ENCODE measurements around the gene DRG1. TPM values are rescaled to one million over a fixed set of nuclear protein-coding genes. Genes with fewer than 3 reads are reported as not detected.

The DRG1 gene
- total and polyA plus RNA-seq, 2 experiments from 2014 or later: 55.0 to 100 TPM

DNA sequence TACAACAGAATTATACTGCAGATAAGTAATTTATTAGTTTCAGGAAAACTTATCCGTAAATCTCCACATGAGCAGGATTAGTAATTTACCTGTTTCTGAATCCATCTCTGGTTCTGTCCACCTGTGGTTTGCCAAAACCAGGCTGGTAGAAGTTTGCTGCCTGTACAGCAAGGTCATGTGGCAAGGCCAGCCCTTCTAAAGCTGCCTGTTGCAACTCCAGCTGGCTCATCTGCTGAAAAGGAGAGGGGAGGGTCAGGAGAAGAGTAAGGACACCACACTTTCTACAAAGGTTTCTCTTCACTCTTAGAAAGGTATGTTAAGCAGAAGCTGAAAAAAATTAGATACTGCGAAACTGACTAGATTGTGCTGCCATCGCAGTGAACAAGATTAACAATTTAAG lies 47.9 kb downstream of the DRG1 start:
- H3K4me3 ChIP-seq: no peak overlapping the region
- no peak for DNase-seq (ENCODE audit: low read depth in 1 of 2, low spot score in 1 of 2)
- peaks cover 61% of the 10 kb centered on the region for H3K4me1 ChIP-seq (ENCODE audit: low read depth)
- H3K9me3 ChIP-seq (ENCODE audit: low read depth): no peaks in the 10 kb centered on the region
- peaks cover 14% of the 10 kb centered on the region for H3K36me3 ChIP-seq
- H3K27ac ChIP-seq: peak overlapping the region; percentile 89
- TF ChIP-seq, protein P1, sequence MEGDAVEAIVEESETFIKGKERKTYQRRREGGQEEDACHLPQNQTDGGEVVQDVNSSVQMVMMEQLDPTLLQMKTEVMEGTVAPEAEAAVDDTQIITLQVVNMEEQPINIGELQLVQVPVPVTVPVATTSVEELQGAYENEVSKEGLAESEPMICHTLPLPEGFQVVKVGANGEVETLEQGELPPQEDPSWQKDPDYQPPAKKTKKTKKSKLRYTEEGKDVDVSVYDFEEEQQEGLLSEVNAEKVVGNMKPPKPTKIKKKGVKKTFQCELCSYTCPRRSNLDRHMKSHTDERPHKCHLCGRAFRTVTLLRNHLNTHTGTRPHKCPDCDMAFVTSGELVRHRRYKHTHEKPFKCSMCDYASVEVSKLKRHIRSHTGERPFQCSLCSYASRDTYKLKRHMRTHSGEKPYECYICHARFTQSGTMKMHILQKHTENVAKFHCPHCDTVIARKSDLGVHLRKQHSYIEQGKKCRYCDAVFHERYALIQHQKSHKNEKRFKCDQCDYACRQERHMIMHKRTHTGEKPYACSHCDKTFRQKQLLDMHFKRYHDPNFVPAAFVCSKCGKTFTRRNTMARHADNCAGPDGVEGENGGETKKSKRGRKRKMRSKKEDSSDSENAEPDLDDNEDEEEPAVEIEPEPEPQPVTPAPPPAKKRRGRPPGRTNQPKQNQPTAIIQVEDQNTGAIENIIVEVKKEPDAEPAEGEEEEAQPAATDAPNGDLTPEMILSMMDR (IDR thresholded peaks at IDR 0.05; ENCODE audit: low read depth, low read length): no peak
- H3K27me3 ChIP-seq: no peaks in the 10 kb centered on the region

DNA sequence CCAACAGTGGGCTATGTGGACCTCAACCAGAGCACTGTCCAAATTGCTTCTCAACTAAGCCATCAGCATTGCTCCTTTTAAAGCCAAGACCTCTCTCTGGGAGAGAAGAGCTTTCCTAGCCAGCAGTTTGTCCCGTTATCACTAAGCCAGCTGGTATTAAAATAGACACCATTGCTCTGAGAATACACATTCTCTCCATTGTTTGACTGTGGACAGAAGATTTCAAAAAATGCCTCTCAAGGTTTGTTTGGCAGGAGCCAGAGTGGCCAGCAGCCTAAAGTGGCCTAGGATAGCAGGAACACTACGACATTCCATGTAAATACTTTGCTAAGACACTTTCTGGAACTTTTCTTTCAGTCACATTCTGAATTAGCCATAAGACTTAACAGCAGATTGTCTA lies 49.0 kb downstream of the DRG1 start:
- no peaks in the 10 kb centered on the region for H3K9me3 ChIP-seq (ENCODE audit: low read depth)
- TF ChIP-seq, protein P1 (IDR thresholded peaks at IDR 0.05; ENCODE audit: low read depth, low read length): no peak
- no peaks in the 10 kb centered on the region for H3K27me3 ChIP-seq
- peak in 1 of 2 donors; percentile 64 for DNase-seq (ENCODE audit: low read depth in 1 of 2, low spot score in 1 of 2)
- H3K4me1 ChIP-seq (ENCODE audit: low read depth): peaks cover 65% of the 10 kb centered on the region
- H3K4me3 ChIP-seq: no peak overlapping the region
- H3K27ac ChIP-seq: peak overlapping the region; percentile 89
- peaks cover 6% of the 10 kb centered on the region for H3K36me3 ChIP-seq

DNA sequence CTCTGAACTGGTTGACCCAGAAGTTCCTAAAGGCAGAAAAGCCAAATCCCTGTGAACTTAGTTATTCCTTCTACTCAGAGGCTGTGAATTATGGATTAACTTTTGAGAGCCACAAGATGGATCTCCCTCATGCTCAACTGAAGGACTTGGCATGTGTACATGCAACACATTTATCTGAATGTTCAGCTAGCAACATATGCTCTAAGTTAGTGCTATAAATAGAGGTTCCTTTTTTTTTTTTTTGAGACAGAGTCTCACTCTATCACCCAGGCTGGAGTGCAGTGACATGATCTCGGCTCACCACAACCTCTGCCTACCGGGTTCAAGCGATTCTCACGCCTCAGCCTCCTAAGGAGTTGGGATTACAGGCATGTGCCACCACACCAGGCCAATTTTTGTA lies 50.1 kb downstream of the DRG1 start:
- peak overlapping the region; percentile 89 for H3K27ac ChIP-seq
- no peaks in the 10 kb centered on the region for H3K9me3 ChIP-seq (ENCODE audit: low read depth)
- H3K4me1 ChIP-seq (ENCODE audit: low read depth): peaks cover 64% of the 10 kb centered on the region
- H3K36me3 ChIP-seq: peaks cover 11% of the 10 kb centered on the region
- H3K27me3 ChIP-seq: no peaks in the 10 kb centered on the region
- DNase-seq (ENCODE audit: low read depth in 1 of 2, low spot score in 1 of 2): peak in 1 of 2 donors; percentile 27
- H3K4me3 ChIP-seq: no peak overlapping the region
- TF ChIP-seq, protein P1 (IDR thresholded peaks at IDR 0.05; ENCODE audit: low read depth, low read length): no peak

DNA sequence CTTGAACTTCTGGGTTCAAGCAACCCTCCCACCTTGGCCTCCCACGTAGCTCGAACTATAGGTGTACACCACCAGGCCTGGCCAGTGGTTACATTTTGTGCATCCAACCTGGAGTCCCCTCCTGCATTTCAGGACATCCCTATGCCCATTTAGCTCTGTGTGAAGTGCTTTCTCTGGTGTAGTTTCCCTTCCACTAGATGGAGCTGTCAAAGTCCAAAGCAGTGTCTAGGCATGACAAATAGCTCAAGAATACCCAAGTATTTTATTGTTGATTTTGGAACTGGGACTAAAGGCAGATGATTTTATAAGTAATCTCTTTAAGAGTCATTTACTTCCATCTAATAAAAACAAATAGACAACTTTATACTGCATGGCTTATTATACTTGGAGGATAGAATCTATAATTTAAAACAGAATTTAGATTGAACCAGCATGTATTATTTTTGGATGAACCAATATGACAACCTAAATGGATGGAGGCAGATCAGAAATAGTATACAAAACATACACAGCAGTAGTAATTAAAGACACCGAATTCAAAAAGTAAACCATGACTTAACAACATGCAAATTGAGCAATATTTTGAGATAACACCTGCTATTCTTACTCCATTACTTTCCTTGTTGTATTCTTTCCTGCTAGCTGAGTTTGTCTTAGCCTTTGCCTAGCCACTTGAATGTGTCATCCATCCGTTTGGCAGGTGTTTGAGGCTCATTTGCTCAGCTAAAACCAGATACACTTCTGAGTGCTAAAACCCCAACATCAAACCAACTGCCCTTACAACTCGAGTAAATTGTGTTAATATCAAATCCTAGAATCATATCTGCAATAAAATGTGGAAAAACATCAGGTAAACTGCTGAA lies 52.5 kb downstream of the DRG1 start:
- Histone ChIP-seq H3K9me3 (ENCODE audit: low read depth) (no peaks in the 10 kb centered on the region), H3K4me1 (ENCODE audit: low read depth) (peaks cover 40% of the 10 kb centered on the region), H3K27me3 (no peaks in the 10 kb centered on the region), H3K36me3 (peaks cover 24% of the 10 kb centered on the region), H3K4me3 (no peak overlapping the region), H3K27ac (peak overlapping the region; percentile 63)
- TF ChIP-seq, protein P1 (IDR thresholded peaks at IDR 0.05; ENCODE audit: low read depth, low read length): peak; percentile 71
- DNase-seq (ENCODE audit: low read depth in 1 of 2, low spot score in 1 of 2): peak; percentile 54 to 69

DNA sequence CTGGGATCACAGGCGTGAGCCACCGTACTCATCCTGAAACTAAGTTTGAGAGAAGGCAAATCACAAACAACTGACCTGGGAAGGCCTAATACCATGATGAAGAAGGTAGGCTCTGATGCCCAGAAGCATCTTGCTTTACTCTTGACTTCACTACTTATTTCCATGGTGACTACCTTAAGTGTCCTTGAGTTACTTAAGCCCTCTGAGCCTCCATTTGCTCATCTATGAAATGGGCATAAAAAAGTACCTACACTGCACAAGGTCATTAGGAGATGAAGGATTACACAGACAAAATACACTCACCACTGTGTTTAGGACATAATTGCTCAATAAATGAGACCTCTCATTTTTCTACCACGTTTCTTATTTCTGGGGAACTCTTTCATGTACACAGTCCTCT lies 62.3 kb downstream of the DRG1 start:
- no peaks in the 10 kb centered on the region for H3K4me1 ChIP-seq (ENCODE audit: low read depth)
- no peaks in the 10 kb centered on the region for H3K9me3 ChIP-seq (ENCODE audit: low read depth)
- H3K4me3 ChIP-seq: no peak overlapping the region
- H3K27ac ChIP-seq: no peak overlapping the region
- DNase-seq (ENCODE audit: low read depth in 1 of 2, low spot score in 1 of 2): no peak
- TF ChIP-seq, protein P1 (IDR thresholded peaks at IDR 0.05; ENCODE audit: low read depth, low read length): no peak
- no peaks in the 10 kb centered on the region for H3K27me3 ChIP-seq
- peaks cover 47% of the 10 kb centered on the region for H3K36me3 ChIP-seq

Data from cardiac muscle cell (in vitro differentiated cells and primary cell).